Smooth muscle cell of the coronary artery (primary cell): Measurements from ENCODE around the gene BACE1-AS. TPM values are rescaled to one million over a fixed set of nuclear protein-coding genes. Genes with fewer than 3 reads are reported as not detected.

Experiments
- total RNA-seq: library from RNA; depleted of rRNA; stranded (reverse); fragments of >200 nt; gene quantifications from 2 replicates; pipeline ENCODE4 v1.2.3, GENCODE V29; 2014; ENCODE audit warnings: low replicate concordance

Gene BACE1-AS
- total RNA-seq = 1.6 and 2.6 TPM in 2 replicates

DNA sequence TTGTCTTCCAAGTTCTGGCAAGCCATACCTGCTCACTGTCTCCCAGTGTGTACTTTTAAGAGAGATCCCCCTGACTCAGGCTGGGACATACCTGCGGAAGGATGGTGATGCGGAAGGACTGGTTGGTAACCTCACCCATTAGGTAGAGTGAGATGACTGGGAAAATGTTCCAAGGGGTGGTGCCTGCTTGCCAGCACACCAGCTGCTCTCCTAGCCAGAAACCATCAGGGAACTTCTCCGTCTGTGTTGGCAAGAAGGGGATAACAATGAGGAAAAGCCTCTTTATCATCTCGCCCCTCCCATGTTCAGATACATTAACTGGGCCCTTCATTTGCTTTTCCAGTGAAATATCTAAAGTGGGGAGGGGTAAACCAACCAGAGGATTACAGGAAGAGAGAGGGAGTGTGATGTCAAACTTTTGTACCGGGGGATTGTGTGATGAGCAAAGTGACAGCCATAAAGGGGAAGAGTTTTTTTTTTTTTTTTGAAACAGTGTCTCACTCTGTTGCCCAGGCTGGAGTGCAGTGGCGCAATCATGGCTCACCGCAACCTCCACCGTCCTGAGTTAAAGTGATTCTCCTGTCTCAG lies at the start of gene BACE1-AS:
BACE1-AS (plus strand) TSS at position 538 of the 588 bp plus-strand sequence.

GRCh38 chr11:117316197-117316961 lies 25.2 kb downstream of the BACE1-AS start, which contains the start of gene BACE1:
Gene BACE1, minus strand, starts transcription at chr11:117316256. Its CDS starts 461 bp downstream, at chr11:117315795.

DNA sequence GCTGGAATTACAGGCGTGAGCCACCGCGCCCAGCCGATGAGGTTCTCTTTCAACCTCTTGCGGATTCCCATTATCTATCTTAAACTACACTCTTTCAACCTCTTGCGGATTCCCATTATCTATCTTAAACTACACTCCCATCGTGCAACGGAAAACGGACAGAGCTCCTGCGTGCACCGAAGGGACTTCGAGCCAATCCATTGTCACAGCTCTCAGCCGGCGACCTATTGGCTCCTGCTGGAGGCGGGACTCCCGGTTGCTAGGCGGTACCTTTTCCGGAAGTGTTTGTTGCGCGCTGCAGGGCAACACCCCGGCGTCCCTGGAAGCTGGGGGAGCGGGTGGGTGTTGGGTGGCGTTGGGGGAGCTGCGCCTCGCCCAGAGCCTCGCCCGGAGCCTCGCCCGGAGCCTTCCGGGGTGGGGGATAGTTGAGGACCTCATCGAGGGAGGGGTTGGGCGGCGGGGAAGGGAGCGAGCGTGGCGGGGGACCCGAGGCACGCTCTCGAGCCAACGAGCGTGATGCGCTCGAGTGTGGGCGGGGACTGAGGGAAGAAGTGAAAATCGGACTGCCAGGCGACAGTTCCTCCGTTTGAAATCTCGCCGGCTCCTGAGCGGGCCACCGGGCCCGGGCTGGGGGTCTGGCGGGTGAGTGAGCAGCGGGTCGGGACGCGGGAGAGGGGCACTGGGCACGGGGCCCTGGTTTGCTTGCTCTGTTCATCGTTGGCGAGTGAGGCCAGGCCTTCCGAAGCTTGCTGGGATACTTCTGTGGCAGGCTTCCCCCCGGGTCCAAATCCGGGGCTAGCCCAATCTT lies 36.6 kb downstream of the BACE1-AS start, which contains the start of gene CEP164:
CEP164 (plus strand) TSS at position 288 of the 808 bp plus-strand sequence. CDS start 10,733 bp downstream, outside the sequence.

Other genes with a start within 250 kb of the BACE1-AS start
- 11.3 and 12.4 TPM in 2 replicates for gene SIK3, start 192.9 kb upstream of the BACE1-AS start, total RNA-seq
- 66.2 and 147 TPM in 2 replicates for gene PAFAH1B2, start 147.1 kb upstream of the BACE1-AS start, total RNA-seq
- 22.7 and 25.3 TPM in 2 replicates for gene SIDT2, start 112.6 kb upstream of the BACE1-AS start, total RNA-seq
- gene TAGLN, start 92.0 kb upstream of the BACE1-AS start, total RNA-seq = 103 and 2,351 TPM in 2 replicates
- gene PCSK7, start 59.3 kb upstream of the BACE1-AS start, total RNA-seq = 52.0 and 57.0 TPM in 2 replicates
- 5.5 and 7.3 TPM in 2 replicates for gene RNF214, start 58.7 kb upstream of the BACE1-AS start, total RNA-seq
- 19.6 and 19.7 TPM in 2 replicates for gene BACE1, start 24.9 kb downstream of the BACE1-AS start, total RNA-seq
- 16.8 and 22.5 TPM in 2 replicates for gene CEP164, start 36.5 kb downstream of the BACE1-AS start, total RNA-seq